Large intestine (tissue), 3 donors: ENCODE results near the gene PSMA3. TPM values are rescaled to one million over a fixed set of nuclear protein-coding genes. Genes with fewer than 3 reads are reported as not detected.

ENCODE experiments used
- DNase-seq, 2 donors: peaks; one replicate each; pipeline versions ENCODE4 v3.0.0 to v3.0.0-alpha.2; 2013
- H3K27ac ChIP-seq: one replicate; pipeline ENCODE4 v1.5.1; 2013; ENCODE audit warnings: low read length
- H3K27me3 ChIP-seq: 2 replicates; pipeline ENCODE4 v1.6.1; 2013; ENCODE audit warnings: low read length; ENCODE audit not compliant: control insufficient read depth, insufficient read depth
- H3K36me3 ChIP-seq: 2 replicates; pipeline ENCODE4 v1.6.1; 2013; ENCODE audit warnings: low read length; ENCODE audit not compliant: control insufficient read depth, insufficient read depth
- H3K4me1 ChIP-seq: one replicate; pipeline ENCODE4 v1.6.1; 2013; ENCODE audit warnings: low read length; ENCODE audit not compliant: control insufficient read depth, insufficient read depth
- H3K4me3 ChIP-seq: one replicate; pipeline ENCODE4 v1.5.1; 2013; ENCODE audit warnings: low read length
- H3K9me3 ChIP-seq: one replicate; pipeline ENCODE4 v1.6.1; 2013; ENCODE audit warnings: mild to moderate bottlenecking, low read depth, low read length, moderate library complexity; ENCODE audit not compliant: control insufficient read depth
- WGBS: methylation state at CpG from one replicate; pipeline ENCODE4 v1.1.5; 2013; ENCODE audit warnings: low lambda C conversion rate; ENCODE audit not compliant: insufficient coverage; 5-methylcytosine and 5-hydroxymethylcytosine counted together
- polyA plus RNA-seq: library from polyadenylated mRNA; unstranded; fragments of 120-200 nt; gene quantifications from one replicate; pipeline ENCODE4 v1.2.1, GENCODE V29; 2013

Gene PSMA3
- polyA plus RNA-seq, 1 donor: 151 TPM

GRCh38 chr14:58265401-58265800 is 20.8 kb downstream of the PSMA3 start:
- no peak overlapping the region for H3K27ac ChIP-seq

GRCh38 chr14:58270628-58271027 is 26.0 kb downstream of the PSMA3 start:
- Histone ChIP-seq H3K27me3 (no peaks in the 10 kb centered on the region), H3K36me3 (peaks cover 62% of the 10 kb centered on the region), H3K4me1 (peaks cover 15% of the 10 kb centered on the region), H3K27ac (no peak overlapping the region), H3K9me3 (no peaks in the 10 kb centered on the region), H3K4me3 (no peak overlapping the region)
- no CpG with 5 or more reads among the region's 2 CpGs for WGBS
- no peak for DNase-seq

More at GRCh38 chr14:58265401-58265800, 20.8 kb downstream of the PSMA3 start:
- no peak for DNase-seq
- Histone ChIP-seq H3K4me1 (no peaks in the 10 kb centered on the region), H3K9me3 (no peaks in the 10 kb centered on the region), H3K27me3 (no peaks in the 10 kb centered on the region), H3K36me3 (peaks cover 79% of the 10 kb centered on the region), H3K4me3 (no peak overlapping the region)

- WGBS: 40% methylated on average over 1 of the region's 4 CpGs
- Histone ChIP-seq H3K27ac (peak overlapping the region; percentile 67), H3K4me3 (no peak overlapping the region), H3K36me3 (peaks cover 52% of the 10 kb centered on the region), H3K4me1 (peaks cover 15% of the 10 kb centered on the region), H3K27me3 (no peaks in the 10 kb centered on the region), H3K9me3 (no peaks in the 10 kb centered on the region)
- DNase-seq: peak; percentile 64 to 89
Observed at GRCh38 chr14:58272588-58273372, 28.1 kb downstream of the PSMA3 start.

GRCh38 chr14:58274881-58275280 is 30.2 kb downstream of the PSMA3 start:
- Histone ChIP-seq H3K9me3 (no peaks in the 10 kb centered on the region), H3K27ac (no peak overlapping the region), H3K4me1 (peaks cover 15% of the 10 kb centered on the region), H3K27me3 (no peaks in the 10 kb centered on the region), H3K36me3 (peaks cover 52% of the 10 kb centered on the region), H3K4me3 (no peak overlapping the region)
- DNase-seq: no peak

GRCh38 chr14:58275527-58276190 is 31.0 kb downstream of the PSMA3 start:
- no peaks in the 10 kb centered on the region for H3K27me3 ChIP-seq
- no peak for DNase-seq
- WGBS: 100% methylated on average over 1 of the region's 2 CpGs
- H3K9me3 ChIP-seq: no peaks in the 10 kb centered on the region
- H3K4me3 ChIP-seq: no peak overlapping the region
- peaks cover 48% of the 10 kb centered on the region for H3K36me3 ChIP-seq
- peaks cover 15% of the 10 kb centered on the region for H3K4me1 ChIP-seq
- no peak overlapping the region for H3K27ac ChIP-seq

- no peak overlapping the region for H3K4me3 ChIP-seq
- DNase-seq: no peak
- peaks cover 43% of the 10 kb centered on the region for H3K36me3 ChIP-seq
- no peaks in the 10 kb centered on the region for H3K9me3 ChIP-seq
- WGBS: no CpG with 5 or more reads among the region's 1 CpG
- no peaks in the 10 kb centered on the region for H3K27me3 ChIP-seq
- peaks cover 19% of the 10 kb centered on the region for H3K4me1 ChIP-seq
- H3K27ac ChIP-seq: no peak overlapping the region
Observed at GRCh38 chr14:58276208-58276607, 31.6 kb downstream of the PSMA3 start.

- no peaks in the 10 kb centered on the region for H3K27me3 ChIP-seq
- no peaks in the 10 kb centered on the region for H3K9me3 ChIP-seq
- no CpG with 5 or more reads among the region's 8 CpGs for WGBS
- H3K27ac ChIP-seq: no peak overlapping the region
- H3K4me1 ChIP-seq: peaks cover 13% of the 10 kb centered on the region
- H3K4me3 ChIP-seq: no peak overlapping the region
- peaks cover 40% of the 10 kb centered on the region for H3K36me3 ChIP-seq
- DNase-seq: no peak
Observed at GRCh38 chr14:58278177-58278576, 33.5 kb downstream of the PSMA3 start.

GRCh38 chr14:58280954-58281787 is 36.5 kb downstream of the PSMA3 start:
- no peak overlapping the region for H3K4me3 ChIP-seq
- peaks cover 19% of the 10 kb centered on the region for H3K4me1 ChIP-seq
- peak; percentile 30 to 60 for DNase-seq
- 43% methylated on average over 1 of the region's 4 CpGs for WGBS
- H3K9me3 ChIP-seq: no peaks in the 10 kb centered on the region
- peaks cover 45% of the 10 kb centered on the region for H3K36me3 ChIP-seq
- H3K27me3 ChIP-seq: no peaks in the 10 kb centered on the region
- peak overlapping the region; percentile 68 for H3K27ac ChIP-seq

- no peaks in the 10 kb centered on the region for H3K27me3 ChIP-seq
- H3K36me3 ChIP-seq: peaks cover 51% of the 10 kb centered on the region
- WGBS: no CpG with 5 or more reads among the region's 3 CpGs
- H3K27ac ChIP-seq: peak overlapping the region; percentile 68
- no peak overlapping the region for H3K4me3 ChIP-seq
- H3K9me3 ChIP-seq: no peaks in the 10 kb centered on the region
- peaks cover 19% of the 10 kb centered on the region for H3K4me1 ChIP-seq
- no peak for DNase-seq
Observed at GRCh38 chr14:58281969-58282368, 37.3 kb downstream of the PSMA3 start.

GRCh38 chr14:58282925-58283593 is 38.4 kb downstream of the PSMA3 start:
- 58% methylated on average over 3 of the region's 4 CpGs for WGBS
- Histone ChIP-seq H3K36me3 (peaks cover 52% of the 10 kb centered on the region), H3K27ac (peak overlapping the region; percentile 42)

More at GRCh38 chr14:58282925-58283593, 38.4 kb downstream of the PSMA3 start:
- Histone ChIP-seq H3K27me3 (no peaks in the 10 kb centered on the region), H3K9me3 (no peaks in the 10 kb centered on the region), H3K4me1 (peaks cover 19% of the 10 kb centered on the region), H3K4me3 (no peak overlapping the region)
- no peak for DNase-seq
